Suprapubic skin (tissue), 4 donors: ENCODE results near the gene APOL3. TPM values are rescaled to one million over a fixed set of nuclear protein-coding genes. Genes with fewer than 3 reads are reported as not detected.

Source experiments
- DNase-seq, 2 donors: peaks; one replicate each; pipeline ENCODE4 v3.0.0-alpha.2; 2019; ENCODE audit warnings: low spot score in 2 of 2
- H3K27ac ChIP-seq: fragments of 200-600 bp; sonication (generic); one replicate; pipeline ENCODE4 v1.5.1; 2019
- H3K27me3 ChIP-seq: fragments of 200-600 bp; sonication (generic); one replicate; pipeline ENCODE4 v1.5.1; 2019
- H3K36me3 ChIP-seq: fragments of 200-600 bp; sonication (generic); one replicate; pipeline ENCODE4 v1.5.1; 2019
- H3K4me1 ChIP-seq: fragments of 200-600 bp; sonication (generic); one replicate; pipeline ENCODE4 v1.5.1; 2019
- H3K4me3 ChIP-seq: fragments of 200-600 bp; sonication (generic); one replicate; pipeline ENCODE4 v1.5.1; 2019; ENCODE audit warnings: mild to moderate bottlenecking
- H3K9me3 ChIP-seq: fragments of 200-600 bp; sonication (generic); one replicate; pipeline ENCODE4 v1.5.1; 2019
- CTCF ChIP-seq, 2 donors: fragments of 200-600 bp in 1 of 2; fragments of 450-650 bp in 1 of 2; sonication (generic) in 1 of 2; IDR thresholded peaks; one replicate each; pipeline ENCODE4 v1.5.1; 2016 to 2019; ENCODE audit warnings: antibody characterized with exemption in 2 of 2, mild to moderate bottlenecking in 1 of 2, moderate library complexity in 1 of 2
- EP300 ChIP-seq: sonication (generic); formaldehyde crosslinking; IDR thresholded peaks from one replicate; pipeline ENCODE4 v1.6.1; 2017; ENCODE audit warnings: antibody characterized with exemption
- POLR2A ChIP-seq, 2 donors: fragments of 450-650 bp; IDR thresholded peaks; one replicate each; pipeline ENCODE4 v1.6.1; 2017; ENCODE audit warnings: antibody characterized with exemption in 2 of 2, mild to moderate bottlenecking in 2 of 2, moderate library complexity in 2 of 2
- POLR2AphosphoS5 ChIP-seq, 3 donors: sonication (generic); formaldehyde crosslinking; IDR thresholded peaks; one replicate each; pipeline ENCODE4 v1.6.1; 2017; ENCODE audit warnings: antibody characterized with exemption in 3 of 3
- WGBS: methylation state at CpG from one replicate; pipeline ENCODE4 v1.1.5; 2018; 5-methylcytosine and 5-hydroxymethylcytosine counted together
- total RNA-seq, 4 donors: library from RNA; depleted of rRNA; stranded (reverse); fragments of >200 nt; gene quantifications; one replicate each; pipeline ENCODE4 v1.1.0, GENCODE V29; 2016

Gene APOL3
- total RNA-seq, 4 donors from 2014 or later = 29.7 to 46.7 (median 34.0) TPM

GRCh38 chr22:36182857-36183256 is 22.3 kb upstream of the APOL3 start:
- 82% methylated on average over 6 of the region's 6 CpGs for WGBS
- Histone ChIP-seq H3K36me3 (no peaks in the 10 kb centered on the region), H3K27me3 (no peaks in the 10 kb centered on the region), H3K4me1 (peaks cover 14% of the 10 kb centered on the region), H3K4me3 (no peak overlapping the region), H3K9me3 (no peaks in the 10 kb centered on the region), H3K27ac (no peak overlapping the region)
- TF ChIP-seq POLR2A (IDR thresholded peaks at IDR 0.05) (no peak), CTCF (IDR thresholded peaks at IDR 0.05) (no peak), EP300 (no peak), POLR2AphosphoS5 (IDR thresholded peaks at IDR 0.05) (no peak)
- DNase-seq = no peak

- 88% methylated on average over 7 of the region's 7 CpGs for WGBS
- Histone ChIP-seq H3K36me3 (no peaks in the 10 kb centered on the region), H3K9me3 (no peaks in the 10 kb centered on the region), H3K27ac (no peak overlapping the region), H3K4me1 (peaks cover 14% of the 10 kb centered on the region), H3K4me3 (no peak overlapping the region), H3K27me3 (no peaks in the 10 kb centered on the region)
- DNase-seq = no peak
- no peak for TF ChIP-seq POLR2A (IDR thresholded peaks at IDR 0.05)
- no peak for TF ChIP-seq CTCF (IDR thresholded peaks at IDR 0.05)
- no peak for TF ChIP-seq EP300
- no peak for TF ChIP-seq POLR2AphosphoS5 (IDR thresholded peaks at IDR 0.05)
These were observed 21.5 kb upstream of the APOL3 start for GRCh38 chr22:36182056-36182455.

DNA sequence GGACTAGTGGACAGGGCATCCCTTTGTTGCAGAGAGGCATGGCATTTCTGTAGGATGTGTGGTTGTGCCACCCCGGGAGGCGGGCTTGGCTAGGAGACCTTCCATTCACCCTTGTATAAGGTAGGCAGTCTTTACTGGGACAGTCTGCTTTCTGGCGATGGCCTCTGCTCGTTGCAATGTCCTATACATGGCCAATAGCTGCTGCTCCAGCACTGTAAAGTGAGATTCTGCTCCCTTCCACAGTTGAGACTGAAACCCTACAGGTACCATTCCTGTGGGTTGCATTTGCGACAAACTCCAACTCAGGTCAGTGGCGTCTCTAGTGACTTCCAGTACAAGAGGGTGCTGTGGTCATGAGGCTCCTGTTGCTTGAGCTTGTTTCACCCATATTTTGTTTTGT is 20.4 kb upstream of the APOL3 start:
- Histone ChIP-seq H3K27me3 (no peaks in the 10 kb centered on the region), H3K4me3 (no peak overlapping the region), H3K9me3 (no peaks in the 10 kb centered on the region), H3K27ac (no peak overlapping the region), H3K4me1 (peaks cover 14% of the 10 kb centered on the region), H3K36me3 (no peaks in the 10 kb centered on the region)
- 98% methylated on average over 6 of the region's 6 CpGs for WGBS
- TF ChIP-seq POLR2A (IDR thresholded peaks at IDR 0.05) (no peak), CTCF (IDR thresholded peaks at IDR 0.05) (no peak), POLR2AphosphoS5 (IDR thresholded peaks at IDR 0.05) (no peak), EP300 (no peak)
- DNase-seq = no peak

DNA sequence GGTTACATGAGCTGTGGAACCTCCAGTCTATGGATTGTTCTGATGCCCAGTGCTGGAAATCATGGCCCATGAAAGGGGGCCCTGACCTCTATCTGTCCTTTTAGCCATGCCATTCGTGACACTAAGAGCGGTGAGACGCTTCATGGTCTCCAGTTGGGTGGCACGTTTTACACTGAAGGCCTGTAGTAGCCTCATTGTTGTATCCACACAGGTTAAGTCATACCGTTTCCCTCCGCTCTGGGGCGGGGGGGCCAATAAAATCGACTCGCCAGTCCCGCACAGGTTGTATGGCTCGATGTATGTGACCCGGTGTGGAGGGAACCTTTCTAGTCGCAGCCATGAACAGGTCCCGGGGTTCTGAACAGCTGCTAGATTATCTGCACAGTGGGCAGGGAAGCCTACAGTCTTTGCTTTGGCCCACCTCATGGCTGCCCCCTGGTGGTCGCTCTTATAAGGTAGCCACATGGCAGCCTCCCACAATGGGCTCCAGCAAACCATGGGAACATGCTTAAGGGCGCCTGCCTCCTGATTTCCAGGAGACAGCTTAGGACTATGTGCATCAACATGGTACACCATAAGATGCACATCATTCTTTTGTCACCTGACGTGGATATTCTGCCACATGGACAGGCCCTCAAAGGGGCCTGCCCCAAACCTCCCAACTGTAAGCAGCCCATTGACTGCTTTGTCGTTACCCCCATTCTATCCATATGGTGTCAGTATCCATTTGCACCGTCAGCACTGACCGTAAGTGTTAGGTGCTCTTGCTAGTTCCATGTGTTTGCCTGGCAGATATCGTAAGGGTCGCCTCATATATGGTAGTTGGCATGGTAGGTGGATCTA is 19.7 kb upstream of the APOL3 start:
- H3K27me3 ChIP-seq = no peaks in the 10 kb centered on the region
- no peaks in the 10 kb centered on the region for H3K36me3 ChIP-seq
- no peak for TF ChIP-seq EP300
- TF ChIP-seq CTCF (IDR thresholded peaks at IDR 0.05) = peak; percentile 72 to 79
- H3K4me1 ChIP-seq = peaks cover 14% of the 10 kb centered on the region
- H3K27ac ChIP-seq = no peak overlapping the region
- peak; percentile 89 to 90 for DNase-seq
- H3K4me3 ChIP-seq = no peak overlapping the region
- WGBS = 72% methylated on average over 11 of the region's 22 CpGs
- no peaks in the 10 kb centered on the region for H3K9me3 ChIP-seq

- DNase-seq = no peak
- 66% methylated on average over 3 of the region's 3 CpGs for WGBS
- Histone ChIP-seq H3K36me3 (no peaks in the 10 kb centered on the region), H3K9me3 (no peaks in the 10 kb centered on the region), H3K27me3 (no peaks in the 10 kb centered on the region), H3K4me3 (no peak overlapping the region), H3K27ac (no peak overlapping the region), H3K4me1 (no peaks in the 10 kb centered on the region)
- TF ChIP-seq POLR2AphosphoS5 (IDR thresholded peaks at IDR 0.05) = no peak
These were observed 16.6 kb upstream of the APOL3 start for GRCh38 chr22:36177160-36177559.
